GM12878 (cell line): ENCODE results near the gene CAMK2G. TPM values are rescaled to one million over a fixed set of nuclear protein-coding genes. Genes with fewer than 3 reads are reported as not detected.
A peak's percentile ranks its signal among the peaks of the same experiment; 100 is the strongest.

Experiments used
- BHLHE40 ChIP-seq, 2 experiments: fragments of 450-650 bp in 1 of 2; IDR thresholded peaks; 2 replicates each; pipeline ENCODE4 v1.6.1; 2011 to 2017; ENCODE audit warnings: low read depth in 2 of 2, borderline replicate concordance in 1 of 2, improper control_type of control experiment in 1 of 2, low read length in 1 of 2, mild to moderate bottlenecking in 1 of 2
- CHD1 ChIP-seq: IDR thresholded peaks from 2 replicates; pipeline ENCODE4 v1.6.1; 2012; ENCODE audit warnings: low read depth, low read length, improper control_type of control experiment
- E2F4 ChIP-seq: IDR thresholded peaks from 2 replicates; pipeline ENCODE4 v1.6.1; 2012; ENCODE audit warnings: low read depth, low read length, improper control_type of control experiment
- ESRRA ChIP-seq: IDR thresholded peaks from 2 replicates; pipeline ENCODE4 v1.6.1; 2012; ENCODE audit warnings: mild to moderate bottlenecking, low read length, improper control_type of control experiment
- JUND ChIP-seq: IDR thresholded peaks from 2 replicates; pipeline ENCODE4 v1.6.1; 2012; ENCODE audit warnings: low read depth, mild to moderate bottlenecking, low read length, improper control_type of control experiment, moderate library complexity
- MLLT1 ChIP-seq: fragments of 450-650 bp; IDR thresholded peaks from 2 replicates; pipeline ENCODE4 v1.6.1; 2016; ENCODE audit warnings: mild to moderate bottlenecking
- NKRF ChIP-seq: fragments of 450-650 bp; conservative IDR thresholded peaks from 2 replicates; pipeline ENCODE4 v1.6.1; 2017; ENCODE audit warnings: mild to moderate bottlenecking, moderate library complexity
- NRF1 ChIP-seq: conservative IDR thresholded peaks from 2 replicates; pipeline ENCODE4 v1.6.1; 2011; ENCODE audit warnings: mild to moderate bottlenecking, low read depth, low read length, improper control_type of control experiment
- SIN3A ChIP-seq: IDR thresholded peaks from 2 replicates; pipeline ENCODE4 v1.6.1; 2012; ENCODE audit warnings: low read depth, low read length, improper control_type of control experiment
- SIX5 ChIP-seq: IDR thresholded peaks from 2 replicates; pipeline ENCODE4 v1.6.1; 2011; ENCODE audit warnings: mild to moderate bottlenecking, low read depth, low read length, moderate library complexity; ENCODE audit not compliant: severe bottlenecking
- SMAD5 ChIP-seq: IDR thresholded peaks from 2 replicates; pipeline ENCODE4 v1.6.1; 2016; ENCODE audit warnings: antibody characterized with exemption, low read depth
- ZBTB11 ChIP-seq: fragments of 450-650 bp; formaldehyde crosslinking; IDR thresholded peaks from 2 replicates; pipeline ENCODE4 v1.5.0; 2022; ENCODE audit warnings: mild to moderate bottlenecking, missing genetic modification characterization
- ZBTB33 ChIP-seq: fragments of 450-650 bp; IDR thresholded peaks from 2 replicates; pipeline ENCODE4 v1.6.1; 2017; ENCODE audit warnings: mild to moderate bottlenecking
- ZBTB4 ChIP-seq: fragments of 450-650 bp; formaldehyde crosslinking; IDR thresholded peaks from 2 replicates; pipeline ENCODE4 v1.4.0; 2022; ENCODE audit warnings: mild to moderate bottlenecking, moderate library complexity
- polyA plus RNA-seq, 11 experiments: library from polyadenylated mRNA; depleted of rRNA in 4 of 11; unstranded in 6 of 11; stranded (reverse) in 5 of 11; fragments of >200 nt; fragmentation: Nextera tagmentation in 4 of 11; fragmentation: Illumina TruSeq in 1 of 11; extraction: Ambion mirVana in 4 of 11; extraction: Trizol in 1 of 11; gene quantifications; 1 replicate in 1 of 11; 2 replicates in 10 of 11; pipeline versions ENCODE4 v1.2.1 to v1.2.3, GENCODE V29; 2011 to 2016; ENCODE audit warnings: inconsistent platforms in 2 of 11, missing spikeins in 2 of 11, low read depth in 1 of 11
- total RNA-seq, 4 experiments: library from RNA; depleted of rRNA in 3 of 4; stranded (reverse); fragments of >200 nt in 3 of 4; fragmentation: Illumina TruSeq in 1 of 4; extraction: Trizol in 1 of 4; gene quantifications; 2 replicates each; pipeline versions ENCODE4 v1.2.1 to v1.2.3, GENCODE V29; 2013 to 2021

The CAMK2G gene
- total and polyA plus RNA-seq, 10 of the 15 experiments (the other 5 are each of a cell fraction or from before 2014, with no cell fraction given) = 5.5 to 24.3 (median 16.9) TPM

- TF ChIP-seq ZBTB4 (CRISPR knock-in tag) = no peak
- TF ChIP-seq ZBTB33 = no peak
- TF ChIP-seq NKRF = peak; percentile 95
- no peak for TF ChIP-seq SMAD5
- no peak for TF ChIP-seq ESRRA
- TF ChIP-seq ZBTB11 = no peak
- TF ChIP-seq NRF1 = no peak
- no peak for TF ChIP-seq JUND
- peak; percentile 44 to 67; a peak in 1 of 4 replicates for TF ChIP-seq BHLHE40 (IDR thresholded peaks at IDR 0.05; ENCODE audit: borderline replicate concordance in 1 of 2, low read depth in 2 of 2, low read length in 1 of 2)
- peak; percentile 70 for TF ChIP-seq MLLT1
- TF ChIP-seq E2F4 = no peak
- TF ChIP-seq SIN3A = peak; percentile 96
- TF ChIP-seq CHD1 = no peak
- TF ChIP-seq SIX5 = peak; percentile 91
Observed at GRCh38 chr10:73785211-73785720, 89.1 kb downstream of the CAMK2G start, which contains the start of gene ZSWIM8 (continued).
